Measurements from ENCODE around the gene PADI3. TPM values are rescaled to one million over a fixed set of nuclear protein-coding genes. Genes with fewer than 3 reads are reported as not detected.

PADI3 gene
- total and polyA plus RNA-seq, 2 of the 4 experiments (the other 2 are of a cell fraction): not detected

DNA sequence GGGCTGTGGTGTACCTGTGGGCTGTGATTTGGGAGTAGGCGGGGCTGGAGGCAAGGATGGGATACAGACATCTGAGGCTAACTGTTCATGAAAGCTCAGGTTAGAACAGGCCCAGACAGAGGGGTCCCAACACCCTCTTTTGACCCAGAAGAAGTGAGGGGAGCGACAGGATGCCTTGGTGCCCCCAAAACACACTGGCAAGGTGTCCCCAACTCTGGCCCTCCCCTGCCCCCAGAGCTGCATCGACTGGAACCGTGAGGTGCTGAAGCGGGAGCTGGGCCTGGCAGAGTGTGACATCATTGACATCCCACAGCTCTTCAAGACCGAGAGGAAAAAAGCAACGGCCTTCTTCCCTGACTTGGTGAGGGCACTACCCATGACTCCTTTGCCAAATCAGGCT, 31.5 kb downstream of the PADI3 start:
- dilution Hi-C loops (cut with HindIII; ENCODE audit: low sequenced_read_pairs, unreplicated experiment) (no loop called here), in situ Hi-C loops (cut with MboI; ENCODE audit: low sequenced_read_pairs) (no loop called here), intact Hi-C loops (cut with micrococcal nuclease) (no loop called here)
- Histone ChIP-seq H4K20me1 (ENCODE audit: insufficient read depth, low read length) (no peaks in the 10 kb centered on the region), H4K5ac (ENCODE audit: low read depth, low read length) (no peak overlapping the region), H3K27ac (ENCODE audit: insufficient read depth, low read length) (no peak overlapping the region), H2BK20ac (ENCODE audit: low read depth, low read length) (no peak overlapping the region), H3K18ac (ENCODE audit: low read depth, low read length) (no peak overlapping the region), H2BK5ac (ENCODE audit: low read depth, low read length, poor library complexity, severe bottlenecking) (no peak overlapping the region), H3K9me1 (ENCODE audit: insufficient read depth, low read length) (no peaks in the 10 kb centered on the region), H3K9me3 (ENCODE audit: control insufficient read depth, insufficient read depth, low read length) (no peaks in the 10 kb centered on the region), H4K8ac (ENCODE audit: low read depth in 2 of 2, low read length in 2 of 2) (no peak overlapping the region), H3K9ac (ENCODE audit: low read depth, low read length) (no peak overlapping the region), H2BK120ac (ENCODE audit: low read depth, low read length) (no peak overlapping the region), H3K27me3 (ENCODE audit: control insufficient read depth, insufficient read depth, low read length) (peaks cover 57% of the 10 kb centered on the region), H2AFZ (replicated peaks; ENCODE audit: low read length, poor library complexity) (no peak overlapping the region), H3K4me2 (ENCODE audit: low read depth, low read length) (no peak overlapping the region), H2AK9ac (replicated peaks; ENCODE audit: low read depth, low read length, poor library complexity) (no peak overlapping the region), H2BK15ac (ENCODE audit: low read depth, low read length) (no peak overlapping the region), H3K56ac (ENCODE audit: extremely low read depth, insufficient read depth, low read length) (no peak overlapping the region), H3K23ac (ENCODE audit: low read depth, low read length) (no peak overlapping the region), H3K4ac (ENCODE audit: low read depth, low read length) (no peak overlapping the region), H3K4me3 (ENCODE audit: insufficient read depth, low read depth, low read length) (no peak overlapping the region), H3K79me1 (ENCODE audit: low read depth in 1 of 2, low read length in 2 of 2) (no peaks in the 10 kb centered on the region), H2AK5ac (ENCODE audit: low read depth, low read length) (no peak overlapping the region), H3K14ac (replicated peaks; ENCODE audit: low read depth, low read length) (no peak overlapping the region), H3K36me3 (ENCODE audit: control insufficient read depth, insufficient read depth, low read length) (no peaks in the 10 kb centered on the region), H4K91ac (ENCODE audit: insufficient read depth, low read depth, low read length) (no peak overlapping the region), H3K4me1 (ENCODE audit: control insufficient read depth, insufficient read depth, low read length) (no peaks in the 10 kb centered on the region)
- TF ChIP-seq, protein P1, sequence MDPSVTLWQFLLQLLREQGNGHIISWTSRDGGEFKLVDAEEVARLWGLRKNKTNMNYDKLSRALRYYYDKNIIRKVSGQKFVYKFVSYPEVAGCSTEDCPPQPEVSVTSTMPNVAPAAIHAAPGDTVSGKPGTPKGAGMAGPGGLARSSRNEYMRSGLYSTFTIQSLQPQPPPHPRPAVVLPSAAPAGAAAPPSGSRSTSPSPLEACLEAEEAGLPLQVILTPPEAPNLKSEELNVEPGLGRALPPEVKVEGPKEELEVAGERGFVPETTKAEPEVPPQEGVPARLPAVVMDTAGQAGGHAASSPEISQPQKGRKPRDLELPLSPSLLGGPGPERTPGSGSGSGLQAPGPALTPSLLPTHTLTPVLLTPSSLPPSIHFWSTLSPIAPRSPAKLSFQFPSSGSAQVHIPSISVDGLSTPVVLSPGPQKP (IDR thresholded peaks at IDR 0.05; ENCODE audit: borderline replicate concordance, low read depth, low read length): no peak
- TF ChIP-seq BHLHE40 (IDR thresholded peaks at IDR 0.05; ENCODE audit: low read depth, low read length): no peak
- TF ChIP-seq RFX5 (IDR thresholded peaks at IDR 0.05; ENCODE audit: low read depth, low read length): no peak
- no peak for TF ChIP-seq RAD21 (IDR thresholded peaks at IDR 0.05; ENCODE audit: low read length)
- no peak for TF ChIP-seq MAFK (IDR thresholded peaks at IDR 0.05; ENCODE audit: low read depth, low read length)
- TF ChIP-seq CEBPB (IDR thresholded peaks at IDR 0.05; ENCODE audit: low read depth, low read length): no peak
- no peak for TF ChIP-seq POLR2A (IDR thresholded peaks at IDR 0.05; ENCODE audit: low read depth, low read length)
- TF ChIP-seq NFE2L2 (IDR thresholded peaks at IDR 0.05; ENCODE audit: low read depth, low read length): no peak
- ATAC-seq (ENCODE audit: low read depth): no peak
- POLR2A ChIA-PET (ENCODE audit: unreplicated experiment): no interaction called here
- CTCF ChIA-PET: interaction anchor here (0.6 kb wide), 1 partner anchor 57 kb away, joined by 3 read pairs; no protein-coding TSS in a partner anchor
- no TSS peak for BruUV-seq (replicated peaks)
- DNase-seq: no peak
- 55% methylated on average over 3 of the region's 7 CpGs; no CpG with 5 or more reads in 1 of the 2 experiments for WGBS, 2 experiments (ENCODE audit: extremely low coverage in 2 of 2, insufficient read length in 1 of 2)
